Activated CD4-positive, alpha-beta T cell treated with anti-CD3 and anti-CD28 coated beads for 4 hours (primary cell): ENCODE measurements around the gene DBH.
"Not testable (repeated sequence)": the region's sequence is repeated elsewhere in the genome, so short reads cannot be mapped to it uniquely, and the experiment has no call there.

Experiments used
- DNase-seq, 2 donors: peaks; one replicate each; pipeline ENCODE4 v3.0.0-alpha.2; 2020

DBH gene

DNA sequence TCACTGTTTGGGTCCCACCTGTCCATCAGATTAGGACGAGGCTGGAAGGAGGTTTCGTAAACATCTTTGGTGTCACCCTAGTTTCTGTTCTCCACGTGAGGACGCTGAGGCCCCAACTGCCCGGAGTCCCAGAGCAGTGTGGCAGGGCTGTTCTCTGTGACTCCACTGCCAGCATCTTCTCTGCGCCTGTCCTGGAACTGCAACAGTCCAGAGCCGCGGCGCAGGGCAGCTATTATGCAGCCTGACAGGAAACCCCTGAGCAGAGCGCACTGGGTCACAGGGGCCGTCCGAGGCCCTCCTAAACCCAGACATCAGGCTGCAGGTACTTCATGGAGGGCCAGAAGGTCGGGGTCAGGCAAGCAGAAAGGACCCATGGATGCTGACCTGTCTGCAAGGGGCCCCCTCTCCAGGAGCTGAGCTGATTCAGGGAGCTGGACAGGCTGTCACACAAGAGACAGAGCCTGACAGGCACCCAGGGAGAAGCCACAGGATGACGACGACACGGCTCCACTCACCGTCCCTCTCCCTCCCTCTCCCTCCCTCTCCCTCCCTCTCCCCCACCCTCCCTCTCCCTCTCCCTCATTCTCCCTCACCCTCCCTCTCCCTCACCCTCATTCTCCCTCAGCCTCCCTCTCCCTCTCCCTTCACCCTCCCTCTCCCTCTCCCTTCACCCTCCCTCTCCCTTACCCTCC is 31.7 kb downstream of the DBH start:
- DNase-seq = no peak

DNA sequence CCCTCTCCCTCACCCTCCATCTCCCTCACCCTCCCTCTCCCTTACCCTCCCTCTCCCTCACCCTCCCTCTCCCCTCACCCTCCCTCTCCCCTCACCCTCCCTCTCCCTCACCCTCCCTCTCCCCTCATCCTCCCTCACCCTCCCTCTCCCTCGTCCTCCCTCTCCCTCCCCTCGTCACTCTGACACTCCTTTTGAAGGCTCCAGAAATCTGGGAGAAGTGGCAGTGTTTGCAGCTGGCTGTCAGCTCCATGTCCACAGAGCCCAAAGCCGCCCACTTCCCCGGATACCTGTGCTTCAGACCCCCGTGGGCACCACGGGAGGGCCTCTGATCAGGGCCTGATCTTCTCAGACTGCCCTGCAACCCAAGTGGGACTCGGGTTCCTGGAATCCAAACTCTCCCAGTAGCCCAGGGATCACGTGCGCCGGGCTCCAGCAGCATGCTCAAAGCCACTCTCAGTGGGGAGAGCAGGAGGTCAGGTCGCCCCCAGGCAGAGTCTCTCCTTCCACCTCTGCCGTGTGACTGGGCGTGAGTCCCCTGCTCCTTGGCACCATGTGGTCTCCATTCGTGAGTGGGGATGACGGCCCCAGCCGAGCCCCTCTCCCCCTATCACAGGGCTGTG is 33.1 kb downstream of the DBH start:
- DNase-seq = no peak

DNA sequence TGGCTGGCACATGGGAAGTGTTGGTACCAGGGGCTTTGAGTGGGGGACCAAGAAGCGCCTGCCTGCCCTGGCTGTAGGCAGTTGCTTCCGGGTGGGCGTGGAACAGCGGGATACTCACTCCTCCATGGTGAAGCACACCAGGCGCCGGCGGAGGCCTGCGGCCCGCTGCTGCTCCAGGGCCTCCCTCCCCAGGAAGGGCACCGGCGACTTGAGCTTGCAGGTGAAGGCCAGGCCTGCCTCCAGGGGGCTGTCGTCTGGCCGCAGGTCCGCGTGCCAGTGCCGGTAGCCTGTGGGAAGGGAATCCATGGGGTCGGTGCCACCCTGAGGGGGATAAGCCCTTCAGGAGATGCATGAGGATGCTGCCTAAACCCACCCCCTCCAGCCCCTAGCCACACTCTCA is 34.3 kb downstream of the DBH start:
- no peak for DNase-seq

DNA sequence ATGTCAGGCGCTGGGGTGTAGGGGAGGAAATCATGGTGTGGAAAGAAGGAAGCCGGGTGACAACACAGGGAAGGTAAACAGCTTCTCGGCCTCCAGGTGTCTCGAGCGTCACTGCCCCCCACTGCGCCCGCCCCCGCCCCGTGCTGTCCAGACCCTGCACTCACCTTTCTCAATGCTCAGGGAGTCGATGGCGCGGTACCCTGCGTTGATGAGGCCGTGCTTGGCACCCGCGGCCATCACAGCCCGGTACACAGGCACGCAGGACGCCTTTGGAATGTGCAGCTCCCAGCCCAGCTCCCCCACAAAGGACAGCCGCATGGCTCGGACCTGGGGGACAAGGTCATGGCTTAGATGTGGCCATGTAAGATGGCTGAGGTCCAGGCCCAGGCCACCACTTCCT is 35.2 kb downstream of the DBH start:
- DNase-seq = no peak

DNA sequence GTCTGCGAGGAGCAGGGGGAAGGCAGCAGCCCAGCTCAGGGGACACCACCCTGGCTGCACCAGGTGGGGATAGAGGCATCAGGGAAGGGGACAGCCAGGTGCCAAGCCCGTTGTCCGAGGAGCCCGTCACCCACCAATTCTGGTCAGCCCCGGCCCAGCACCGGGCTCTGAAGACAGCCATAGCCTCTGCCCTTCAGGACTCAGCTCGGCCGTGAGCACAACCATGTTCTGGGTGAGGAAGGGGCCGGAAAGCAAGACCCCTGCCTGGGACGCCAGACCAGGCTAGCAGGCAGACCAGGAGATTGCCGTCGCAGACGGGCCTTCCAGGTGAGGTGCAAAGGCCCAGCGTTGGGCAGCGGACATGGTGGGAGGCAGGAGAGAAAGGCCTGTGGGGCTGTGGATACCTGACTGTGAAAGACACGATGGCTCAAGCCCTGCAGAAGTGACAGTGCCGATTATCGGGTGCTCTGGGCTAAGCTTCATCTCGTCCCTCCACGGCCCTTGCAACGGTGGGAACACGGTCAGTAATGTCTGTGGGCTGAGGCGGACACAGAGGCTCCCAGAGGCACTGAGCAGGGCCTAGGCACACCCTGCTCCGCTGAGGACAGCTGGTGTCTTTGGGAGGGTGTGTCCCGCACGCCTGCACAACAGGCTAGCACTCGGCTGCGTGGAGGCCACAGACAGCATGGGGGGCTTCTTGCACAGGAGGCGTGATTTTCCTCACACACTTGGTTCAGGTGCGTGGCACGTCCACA is 36.5 kb downstream of the DBH start:
- no peak for DNase-seq

DNA sequence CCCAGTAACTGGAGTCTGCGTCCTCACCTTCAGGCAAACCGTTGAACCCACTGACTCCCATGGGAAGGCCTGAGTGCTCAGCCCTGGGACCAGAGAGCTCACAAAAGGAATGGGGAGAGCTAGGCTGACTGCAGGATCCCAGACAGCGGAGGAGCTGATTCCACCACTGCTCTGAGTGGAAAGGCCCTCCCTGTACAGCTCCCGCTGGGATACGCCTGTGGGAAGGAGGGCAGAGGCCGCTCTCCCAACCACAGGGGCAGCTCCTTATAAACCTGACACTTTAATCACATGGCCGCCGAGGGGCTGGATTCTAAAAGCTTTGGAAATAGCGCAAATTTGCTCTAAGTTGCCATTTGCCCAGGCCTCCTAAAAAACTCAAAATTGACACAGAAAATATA is 37.1 kb downstream of the DBH start:
- no peak for DNase-seq

DNA sequence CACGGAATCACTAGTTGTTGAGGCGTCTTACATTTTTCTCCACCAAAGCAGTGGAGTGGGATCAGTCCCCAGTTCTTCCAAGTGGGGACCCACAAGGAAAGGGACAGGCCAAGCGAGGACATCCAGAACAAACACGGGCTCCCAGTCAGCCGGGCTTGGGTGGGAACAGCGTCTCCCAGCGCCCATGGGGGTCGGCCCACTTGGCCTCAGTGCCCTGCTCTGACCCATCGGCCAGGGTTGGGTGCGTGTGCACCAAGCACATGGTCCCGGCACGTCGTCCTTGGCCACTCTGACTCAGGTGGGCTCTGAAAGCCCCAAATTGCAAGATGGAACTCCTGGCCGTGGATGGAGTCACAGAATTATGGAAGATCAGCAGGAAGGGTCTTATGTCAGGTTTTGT is 37.9 kb downstream of the DBH start:
- no peak for DNase-seq

DNA sequence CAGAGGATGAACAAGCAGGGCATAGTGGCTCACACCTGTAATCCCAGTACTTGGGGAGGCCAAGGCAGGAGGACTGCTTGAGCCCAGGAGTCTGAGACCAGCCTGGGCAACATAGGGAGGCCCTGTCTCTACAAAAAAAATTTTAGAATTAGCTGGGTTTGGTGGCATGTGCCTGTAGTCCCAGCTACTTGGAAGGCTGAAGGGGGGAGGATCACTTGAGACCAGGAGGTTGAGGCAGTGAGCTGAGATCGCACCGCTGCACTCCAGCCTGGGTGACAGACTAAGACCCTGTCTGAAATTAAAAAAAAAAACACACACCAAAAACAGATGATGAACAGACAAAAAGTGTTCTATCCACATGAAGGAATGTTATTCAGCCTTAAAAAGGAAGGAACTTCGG is 39.6 kb downstream of the DBH start:
- DNase-seq = not testable (repeated sequence)

DNA sequence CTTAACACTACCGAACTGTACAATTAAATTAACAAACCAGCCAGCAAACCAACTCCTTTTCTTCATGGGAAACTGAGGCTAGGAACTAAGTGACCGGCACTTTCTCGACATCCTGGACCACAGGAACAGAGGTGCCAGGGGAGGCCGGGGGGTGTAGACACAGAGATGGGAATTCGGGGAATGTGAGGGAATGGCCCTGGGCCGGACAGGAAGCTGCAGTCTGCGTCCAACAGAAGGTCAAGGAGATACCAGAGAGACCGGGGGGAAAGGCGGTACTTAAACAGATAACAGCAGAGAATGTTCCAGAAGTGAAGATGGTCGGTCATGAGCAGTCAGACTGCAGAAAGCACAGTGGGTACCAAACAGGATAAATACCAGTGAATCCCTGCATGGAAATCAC is 40.3 kb downstream of the DBH start:
- no peak for DNase-seq

DNA sequence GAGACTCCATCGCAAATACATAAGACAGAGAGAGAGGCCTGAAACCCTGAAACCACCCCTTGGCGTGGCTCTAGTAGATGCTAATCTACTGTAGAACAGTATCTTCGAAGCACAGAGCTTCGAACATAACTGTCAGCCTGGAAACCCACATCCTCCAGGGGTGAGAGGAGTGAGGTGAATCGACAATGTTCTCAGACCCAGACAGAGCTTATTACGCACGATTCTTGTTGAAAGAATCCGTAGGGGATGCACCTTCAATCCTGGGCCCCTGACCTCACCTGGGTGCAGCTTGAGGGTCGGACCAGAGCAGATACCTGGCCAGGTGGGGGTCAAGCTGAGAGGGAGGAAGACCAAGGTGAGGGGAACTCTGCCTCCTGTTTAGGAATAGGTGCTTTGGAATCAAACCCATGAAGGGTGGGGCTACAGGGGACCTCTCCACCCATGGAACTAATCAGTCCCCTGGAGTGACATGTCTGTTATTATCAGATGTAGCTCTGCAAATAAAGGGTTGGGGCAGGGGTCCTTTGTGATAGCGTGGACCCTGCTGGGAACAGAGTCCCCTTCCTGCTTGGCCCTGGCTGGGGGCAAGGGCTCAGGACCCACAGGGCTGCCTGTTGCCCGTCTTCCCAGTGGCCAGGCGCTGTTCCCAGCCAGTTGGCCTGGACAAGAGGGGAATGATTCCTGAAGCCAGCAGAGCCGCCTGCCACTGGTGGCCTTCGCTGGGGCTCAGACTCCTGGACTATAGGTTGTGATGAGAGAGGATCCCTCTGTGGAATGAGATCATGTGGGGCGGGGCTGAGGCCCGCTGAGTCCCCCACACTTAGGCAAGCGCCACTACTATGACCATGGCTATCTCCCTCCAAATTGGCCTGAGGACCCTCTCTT is 41.2 kb downstream of the DBH start:
- DNase-seq = peak; percentile 49 to 50

DNA sequence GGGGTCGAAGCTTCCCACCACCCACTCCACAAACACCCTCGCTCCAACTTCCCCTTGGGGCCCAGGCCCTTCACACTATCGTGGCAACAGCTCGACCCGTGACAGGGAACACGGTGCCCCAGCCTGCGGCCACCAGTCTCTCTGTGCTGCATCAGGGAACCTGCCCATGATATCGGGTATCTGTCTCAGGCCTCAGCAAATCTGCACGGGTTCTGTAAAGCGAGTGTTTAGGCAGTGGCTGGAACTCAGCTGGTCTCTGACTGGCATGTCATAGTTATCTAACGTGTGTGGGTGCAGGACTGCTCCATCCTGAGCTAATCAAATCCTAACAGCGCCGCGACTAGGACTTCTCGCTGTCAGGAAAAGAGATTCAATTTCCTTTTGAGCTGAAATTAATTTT is 42.9 kb downstream of the DBH start:
- no peak for DNase-seq

DNA sequence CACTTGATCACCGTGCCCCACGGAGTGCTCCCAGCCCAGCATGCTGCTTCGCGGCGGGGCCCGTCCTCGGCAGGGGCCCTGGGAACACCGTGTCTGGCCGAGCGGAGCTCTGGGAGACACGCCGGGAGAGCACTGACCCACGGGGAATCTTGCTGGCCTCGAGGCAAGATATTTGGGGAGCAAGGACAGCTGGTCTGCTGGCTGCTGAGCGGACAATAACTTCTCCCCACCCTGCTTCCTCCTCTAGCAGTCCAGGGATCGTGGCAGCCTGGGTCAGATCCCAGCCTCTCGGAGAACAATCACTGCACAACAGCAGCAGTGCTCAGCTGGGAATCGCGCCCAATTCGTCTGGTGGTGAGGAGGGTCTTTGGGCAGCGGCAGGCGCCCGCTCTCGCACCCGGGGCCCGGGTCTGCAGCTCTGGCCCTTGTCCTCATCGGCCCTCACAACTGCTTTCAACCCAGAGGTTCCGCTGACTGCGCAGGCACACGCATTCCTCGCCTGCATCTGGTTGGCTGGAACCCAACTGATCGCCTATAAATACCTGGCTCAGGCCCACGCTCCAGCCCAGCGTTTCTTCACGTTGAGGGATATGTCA is 43.4 kb downstream of the DBH start:
- no peak for DNase-seq

DNA sequence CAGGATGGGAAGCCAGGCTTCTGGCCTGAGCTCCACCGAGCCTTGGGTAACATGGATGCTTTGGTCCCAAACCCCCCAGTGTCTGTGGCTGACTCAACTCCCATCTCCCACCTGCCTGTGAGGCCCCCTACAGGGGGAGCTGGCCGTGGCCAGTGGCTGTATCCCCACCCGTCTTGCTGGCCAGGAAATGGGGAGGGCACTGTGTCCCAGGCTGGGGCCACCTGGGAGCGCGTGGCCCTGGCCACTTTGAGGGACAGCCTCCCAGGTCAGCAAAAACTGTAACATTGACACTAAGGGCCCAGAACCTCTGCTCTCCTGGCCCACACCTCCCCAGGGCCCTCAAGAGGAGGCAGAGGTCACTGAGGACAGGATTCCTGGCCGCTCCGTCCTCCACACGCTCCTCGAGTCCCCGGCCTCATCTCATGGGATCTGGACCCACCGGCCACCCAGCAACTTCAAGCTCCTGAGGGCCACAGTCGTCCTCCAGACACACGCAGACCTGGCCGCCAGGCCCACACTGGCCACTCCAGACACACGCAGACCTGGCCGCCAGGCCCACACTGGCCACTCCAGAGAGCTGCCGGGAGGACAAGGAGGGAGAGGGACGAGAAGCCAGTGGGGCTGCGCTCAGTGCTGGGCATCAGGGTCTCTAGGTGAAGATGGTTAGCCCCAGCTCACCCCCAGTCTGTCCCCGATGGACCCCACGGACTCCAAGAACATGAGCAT is 44.2 kb downstream of the DBH start:
- DNase-seq = no peak

DNA sequence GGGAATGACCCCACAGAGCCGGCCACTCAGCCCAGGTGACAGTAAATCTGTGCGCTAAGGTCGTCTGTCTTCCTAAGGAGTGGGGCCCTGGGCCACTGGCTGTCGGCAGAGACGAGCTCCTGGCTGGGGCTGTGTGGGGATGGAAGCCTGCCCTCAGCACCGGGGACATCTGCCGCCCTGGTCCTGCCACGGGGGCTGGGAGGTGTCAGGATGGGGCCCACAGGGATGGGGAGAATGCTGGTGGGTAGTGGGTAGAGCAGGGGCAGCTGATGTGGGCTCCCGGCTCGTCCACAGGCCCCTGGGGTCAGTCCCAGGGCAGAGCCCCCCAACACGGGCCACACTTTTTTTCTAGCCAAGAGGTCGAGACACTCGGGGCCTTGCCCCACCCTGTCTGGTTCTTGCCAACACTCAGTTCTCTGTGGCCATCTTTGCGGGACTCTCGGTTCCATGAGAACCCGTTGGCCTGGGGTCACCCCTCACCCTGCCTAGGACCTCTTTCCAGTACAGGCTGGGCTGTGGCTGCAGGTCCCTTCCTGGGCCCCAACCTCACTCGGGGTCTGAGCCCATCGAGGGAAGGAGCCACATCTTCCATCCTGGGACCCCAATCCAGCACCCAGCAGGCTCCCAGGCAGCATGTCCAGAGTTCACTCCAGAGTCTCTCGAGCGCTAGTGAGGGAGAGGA is 45.0 kb downstream of the DBH start:
- no peak for DNase-seq

DNA sequence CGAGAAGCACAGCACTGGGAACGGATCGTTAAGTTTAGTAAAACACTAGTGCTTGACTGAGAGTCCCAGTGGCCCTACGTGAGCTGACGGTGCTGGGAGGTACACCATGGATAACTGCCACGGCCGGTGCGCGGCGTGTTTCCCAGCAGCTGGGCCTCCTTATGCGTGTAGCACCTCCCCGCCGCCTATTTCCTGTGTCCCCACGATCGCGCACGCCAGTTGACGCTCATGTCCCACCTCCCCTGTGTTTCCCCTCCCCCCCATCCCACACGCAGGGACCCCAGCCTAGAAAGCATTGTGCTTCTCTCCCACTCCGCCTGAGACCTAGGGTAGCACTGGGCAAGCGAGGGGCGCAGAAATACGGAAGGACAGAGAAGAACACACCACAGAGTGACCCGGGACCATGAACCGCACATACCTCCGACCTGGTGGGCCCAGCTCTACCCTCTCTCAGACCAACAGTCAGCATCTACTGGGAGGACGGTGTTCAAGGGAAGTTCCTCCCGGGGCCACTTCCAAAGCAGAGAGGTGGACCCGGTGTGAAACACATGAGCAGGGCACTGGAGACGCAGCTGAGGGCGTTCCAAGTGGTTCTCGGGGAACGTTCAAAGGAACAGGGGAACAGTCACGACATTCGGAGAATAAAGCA is 45.6 kb downstream of the DBH start:
- no peak for DNase-seq

DNA sequence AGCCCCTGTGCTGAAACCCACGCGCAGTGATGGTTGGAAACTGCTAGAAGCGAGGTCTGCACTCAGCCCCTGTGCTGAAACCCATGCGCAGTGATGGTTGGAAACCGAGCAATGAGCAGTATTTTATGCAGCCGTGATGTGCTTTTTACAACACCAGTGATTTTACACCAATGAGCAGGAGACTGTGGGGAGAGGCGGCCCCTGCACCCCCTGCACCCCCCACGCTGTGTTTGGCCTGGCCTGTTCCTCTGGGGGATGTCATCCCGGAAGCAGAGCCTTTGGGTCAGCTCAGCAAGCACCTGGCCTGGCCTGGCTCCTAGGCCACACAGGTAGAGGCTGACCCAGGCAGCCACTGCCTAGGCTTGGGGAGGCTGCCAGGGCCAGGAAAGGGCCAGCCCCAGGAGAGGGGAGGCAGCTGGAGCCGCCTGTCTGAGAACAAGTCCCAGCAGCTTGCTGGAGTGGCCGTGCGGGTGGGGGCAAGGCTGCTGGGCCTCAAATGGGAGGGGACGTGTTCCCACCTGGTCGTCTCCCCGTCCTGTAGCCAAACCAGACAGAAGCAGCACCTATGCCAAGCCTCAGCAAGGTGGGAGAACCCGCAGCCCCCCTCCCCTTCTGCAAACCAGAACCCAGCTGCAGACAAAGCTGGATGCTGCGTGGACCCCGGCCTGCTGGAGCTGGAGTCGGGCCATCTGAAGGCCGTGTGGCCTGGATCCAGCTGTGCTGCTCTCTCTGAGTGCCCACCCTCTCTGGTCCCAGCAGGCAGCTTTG is 46.8 kb downstream of the DBH start:
- no peak for DNase-seq

DNA sequence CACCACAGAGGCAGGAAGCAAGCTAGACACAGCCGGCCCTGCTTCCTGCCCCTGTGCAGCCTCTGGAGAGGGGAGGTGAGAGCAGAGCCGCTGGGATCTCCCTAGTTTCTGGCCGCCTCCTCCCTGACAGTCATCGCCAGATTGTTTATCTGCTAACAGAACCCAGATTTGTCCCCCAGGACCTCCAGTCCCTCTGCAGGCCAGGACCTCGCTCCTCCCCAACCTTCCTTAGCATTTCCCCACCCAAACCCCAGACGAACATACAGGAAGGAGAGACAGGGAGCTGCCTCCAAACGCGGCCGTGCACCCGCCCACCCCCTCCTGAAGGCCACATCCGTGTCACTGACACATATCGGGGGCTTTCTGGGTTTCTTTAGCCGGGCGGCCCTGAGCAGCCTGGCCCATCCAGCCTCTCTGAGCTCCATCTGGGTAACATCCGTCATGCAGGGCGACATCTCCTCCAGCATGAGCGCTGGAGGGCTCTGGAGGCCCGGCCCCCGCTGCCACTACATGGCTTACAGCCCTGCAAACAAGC is 47.5 kb downstream of the DBH start:
- peak; percentile 54 to 65 for DNase-seq

DNA sequence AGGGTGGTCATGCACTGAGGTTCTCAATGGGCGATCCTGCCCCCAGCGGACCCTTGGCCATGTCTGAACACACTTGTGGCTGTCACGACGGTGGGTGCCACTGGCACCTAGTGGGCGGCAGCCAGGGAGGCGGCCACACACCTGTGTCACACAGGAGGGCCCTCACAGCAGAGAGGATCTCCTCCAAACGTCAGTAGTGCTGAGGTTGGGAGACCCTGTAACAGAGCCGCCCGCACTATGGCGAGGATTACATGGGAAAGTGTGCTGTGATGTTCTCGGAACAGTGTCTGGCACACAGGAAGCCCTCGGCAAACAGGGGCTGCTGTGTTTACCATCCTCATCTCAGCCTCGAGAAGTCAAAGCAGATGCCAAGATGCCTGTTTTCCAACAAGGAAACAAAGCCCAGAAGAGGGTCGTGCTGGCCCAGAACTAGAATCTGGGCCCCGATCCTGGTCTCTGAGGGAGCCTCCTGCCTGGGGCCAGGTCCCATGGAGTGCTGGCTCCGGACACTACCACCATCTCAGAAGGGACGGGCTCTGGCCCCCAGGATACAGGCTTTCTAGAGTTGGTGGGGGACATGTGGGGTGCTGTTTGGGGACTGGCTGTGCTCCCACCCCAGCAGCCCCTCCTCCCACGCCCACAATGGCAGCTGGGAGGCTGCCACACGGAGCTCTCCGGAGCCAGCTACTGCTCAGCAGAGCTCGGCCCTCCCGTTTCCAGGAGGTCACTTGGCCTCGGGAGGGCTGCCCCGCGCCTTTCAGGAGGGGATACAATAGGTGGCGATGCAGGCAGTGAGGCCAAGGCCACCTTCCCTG is 48.2 kb downstream of the DBH start:
- DNase-seq = peak in 1 of 2 donors; percentile 21

DNA sequence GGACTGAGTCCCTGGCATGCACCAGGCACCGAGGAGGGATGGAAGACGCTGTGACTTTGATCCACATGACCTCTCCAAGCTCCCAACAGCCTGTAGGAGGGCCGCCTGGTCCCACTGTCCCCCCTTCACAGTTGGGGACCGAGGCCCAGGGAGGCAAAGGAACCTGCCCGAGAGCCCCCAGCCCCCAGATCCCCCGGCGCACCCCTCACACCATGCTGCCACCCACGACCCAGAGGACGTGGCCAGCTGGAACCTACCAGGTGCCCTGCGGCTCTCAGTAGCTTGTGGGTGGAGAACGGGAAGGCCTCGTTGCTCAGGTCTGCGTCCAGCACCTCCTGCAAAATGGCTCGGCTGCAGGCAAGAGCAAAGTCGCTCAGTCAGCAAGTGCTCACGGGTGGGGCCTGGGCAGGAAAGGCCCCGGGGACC is 48.8 kb downstream of the DBH start:
- no peak for DNase-seq
